T1000 (cell line): Measurements from ENCODE around the gene XIRP2.
"Not testable (repeated sequence)": the region's sequence is repeated elsewhere in the genome, so short reads cannot be mapped to it uniquely, and the experiment has no call there.

Experiments
- DNase-seq: peaks from one replicate; lab custom pipeline; 2025; ENCODE audit warnings: mixed read lengths; lab: John Stamatoyannopoulos, UW

XIRP2 gene

GRCh38 chr2:166932032-166932431 is 43.8 kb downstream of the XIRP2 start:
- no peak for DNase-seq

- no peak for DNase-seq
Observed at GRCh38 chr2:166934817-166935216, 46.5 kb downstream of the XIRP2 start.

- DNase-seq = no peak
Observed at GRCh38 chr2:166942377-166942776, 54.1 kb downstream of the XIRP2 start.

GRCh38 chr2:166944909-166945308 is 56.6 kb downstream of the XIRP2 start:
- DNase-seq = no peak

- no peak for DNase-seq
Observed at GRCh38 chr2:166957686-166958085, 69.4 kb downstream of the XIRP2 start.

- DNase-seq = no peak
Observed at GRCh38 chr2:166958986-166959481, 70.8 kb downstream of the XIRP2 start.

GRCh38 chr2:166959556-166959955 is 71.3 kb downstream of the XIRP2 start:
- DNase-seq = no peak

GRCh38 chr2:166960702-166961270 is 72.5 kb downstream of the XIRP2 start:
- DNase-seq = no peak

GRCh38 chr2:166961933-166962332 is 73.7 kb downstream of the XIRP2 start:
- DNase-seq = no peak

GRCh38 chr2:166969486-166969885 is 81.2 kb downstream of the XIRP2 start:
- no peak for DNase-seq

- DNase-seq = no peak
Observed at GRCh38 chr2:166972002-166972401, 83.7 kb downstream of the XIRP2 start.

- no peak for DNase-seq
Observed at GRCh38 chr2:166972418-166972817, 84.1 kb downstream of the XIRP2 start.

GRCh38 chr2:166984188-166984587 is 95.9 kb downstream of the XIRP2 start:
- DNase-seq = no peak

- no peak for DNase-seq
Observed at GRCh38 chr2:166984797-166985196, 96.5 kb downstream of the XIRP2 start.

GRCh38 chr2:166994588-166995336 is 106.5 kb downstream of the XIRP2 start:
- no peak for DNase-seq

GRCh38 chr2:166996465-166996864 is 108.2 kb downstream of the XIRP2 start:
- DNase-seq = no peak

GRCh38 chr2:167001165-167001564 is 112.9 kb downstream of the XIRP2 start:
- DNase-seq = no peak

- DNase-seq = no peak
Observed at GRCh38 chr2:167005096-167005495, 116.8 kb downstream of the XIRP2 start.

- DNase-seq = no peak
Observed at GRCh38 chr2:167013227-167013626, 124.9 kb downstream of the XIRP2 start.

GRCh38 chr2:167015806-167016205 is 127.5 kb downstream of the XIRP2 start:
- DNase-seq = no peak

GRCh38 chr2:167017021-167017420 is 128.7 kb downstream of the XIRP2 start:
- DNase-seq = no peak

GRCh38 chr2:167018590-167018989 is 130.3 kb downstream of the XIRP2 start:
- DNase-seq = no peak

- no peak for DNase-seq
Observed at GRCh38 chr2:167028503-167028902, 140.2 kb downstream of the XIRP2 start.

- DNase-seq = not testable (repeated sequence)
Observed at GRCh38 chr2:167034976-167035375, 146.7 kb downstream of the XIRP2 start.
